ENCODE results near the gene LRRC75A. TPM values are rescaled to one million over a fixed set of nuclear protein-coding genes. Genes with fewer than 3 reads are reported as not detected.
A peak's percentile ranks its signal among the peaks of the same experiment; 100 is the strongest.
"Not testable (repeated sequence)": the region's sequence is repeated elsewhere in the genome, so short reads cannot be mapped to it uniquely, and the experiment has no call there.

Gene LRRC75A
- total RNA-seq, 1 donor from 2014 or later: 1.8 TPM

GRCh38 chr17:16406742-16407674 is 85.0 kb downstream of the LRRC75A start:
- Mint-ChIP-seq H3K27me3 (ENCODE audit: unreplicated experiment) (no peaks in the 10 kb centered on the region), H3K4me3 (ENCODE audit: unreplicated experiment) (peak overlapping the region; percentile 69), H3K27ac (ENCODE audit: unreplicated experiment) (no peak overlapping the region), H3K9me3 (ENCODE audit: unreplicated experiment) (no peaks in the 10 kb centered on the region), H3K36me3 (ENCODE audit: unreplicated experiment) (no peaks in the 10 kb centered on the region), H3K4me1 (ENCODE audit: unreplicated experiment) (peaks cover 6% of the 10 kb centered on the region)
- DNase-seq (ENCODE audit: extremely low spot score, unreplicated experiment): no peak
- TF ChIP-seq, protein P1, sequence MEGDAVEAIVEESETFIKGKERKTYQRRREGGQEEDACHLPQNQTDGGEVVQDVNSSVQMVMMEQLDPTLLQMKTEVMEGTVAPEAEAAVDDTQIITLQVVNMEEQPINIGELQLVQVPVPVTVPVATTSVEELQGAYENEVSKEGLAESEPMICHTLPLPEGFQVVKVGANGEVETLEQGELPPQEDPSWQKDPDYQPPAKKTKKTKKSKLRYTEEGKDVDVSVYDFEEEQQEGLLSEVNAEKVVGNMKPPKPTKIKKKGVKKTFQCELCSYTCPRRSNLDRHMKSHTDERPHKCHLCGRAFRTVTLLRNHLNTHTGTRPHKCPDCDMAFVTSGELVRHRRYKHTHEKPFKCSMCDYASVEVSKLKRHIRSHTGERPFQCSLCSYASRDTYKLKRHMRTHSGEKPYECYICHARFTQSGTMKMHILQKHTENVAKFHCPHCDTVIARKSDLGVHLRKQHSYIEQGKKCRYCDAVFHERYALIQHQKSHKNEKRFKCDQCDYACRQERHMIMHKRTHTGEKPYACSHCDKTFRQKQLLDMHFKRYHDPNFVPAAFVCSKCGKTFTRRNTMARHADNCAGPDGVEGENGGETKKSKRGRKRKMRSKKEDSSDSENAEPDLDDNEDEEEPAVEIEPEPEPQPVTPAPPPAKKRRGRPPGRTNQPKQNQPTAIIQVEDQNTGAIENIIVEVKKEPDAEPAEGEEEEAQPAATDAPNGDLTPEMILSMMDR (IDR thresholded peaks at IDR 0.05): no peak

DNA sequence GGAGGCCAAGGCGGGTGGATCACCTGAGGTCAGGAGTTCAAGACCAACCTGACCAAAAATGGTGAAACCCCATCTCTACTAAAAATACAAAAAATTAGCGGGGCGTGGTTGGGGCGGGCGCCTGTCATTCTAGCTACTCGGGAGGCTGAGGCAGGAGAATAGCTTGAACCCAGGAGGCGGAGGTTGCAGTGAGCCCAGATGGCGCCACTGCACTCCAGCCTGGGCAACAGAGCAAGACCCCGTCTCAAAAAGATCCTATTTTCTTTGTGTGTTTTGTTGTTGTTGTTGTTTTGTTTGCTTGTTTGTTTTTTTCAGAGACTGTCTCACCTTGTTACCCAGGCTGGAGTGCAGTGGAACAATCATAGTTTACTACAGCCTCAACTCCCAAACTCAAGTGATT is 88.1 kb downstream of the LRRC75A start:
- not testable (repeated sequence) for H3K27ac Mint-ChIP-seq (ENCODE audit: unreplicated experiment); H3K27me3 Mint-ChIP-seq (ENCODE audit: unreplicated experiment); H3K9me3 Mint-ChIP-seq (ENCODE audit: unreplicated experiment); H3K4me3 Mint-ChIP-seq (ENCODE audit: unreplicated experiment); H3K36me3 Mint-ChIP-seq (ENCODE audit: unreplicated experiment); DNase-seq (ENCODE audit: extremely low spot score, unreplicated experiment); H3K4me1 Mint-ChIP-seq (ENCODE audit: unreplicated experiment)

DNA sequence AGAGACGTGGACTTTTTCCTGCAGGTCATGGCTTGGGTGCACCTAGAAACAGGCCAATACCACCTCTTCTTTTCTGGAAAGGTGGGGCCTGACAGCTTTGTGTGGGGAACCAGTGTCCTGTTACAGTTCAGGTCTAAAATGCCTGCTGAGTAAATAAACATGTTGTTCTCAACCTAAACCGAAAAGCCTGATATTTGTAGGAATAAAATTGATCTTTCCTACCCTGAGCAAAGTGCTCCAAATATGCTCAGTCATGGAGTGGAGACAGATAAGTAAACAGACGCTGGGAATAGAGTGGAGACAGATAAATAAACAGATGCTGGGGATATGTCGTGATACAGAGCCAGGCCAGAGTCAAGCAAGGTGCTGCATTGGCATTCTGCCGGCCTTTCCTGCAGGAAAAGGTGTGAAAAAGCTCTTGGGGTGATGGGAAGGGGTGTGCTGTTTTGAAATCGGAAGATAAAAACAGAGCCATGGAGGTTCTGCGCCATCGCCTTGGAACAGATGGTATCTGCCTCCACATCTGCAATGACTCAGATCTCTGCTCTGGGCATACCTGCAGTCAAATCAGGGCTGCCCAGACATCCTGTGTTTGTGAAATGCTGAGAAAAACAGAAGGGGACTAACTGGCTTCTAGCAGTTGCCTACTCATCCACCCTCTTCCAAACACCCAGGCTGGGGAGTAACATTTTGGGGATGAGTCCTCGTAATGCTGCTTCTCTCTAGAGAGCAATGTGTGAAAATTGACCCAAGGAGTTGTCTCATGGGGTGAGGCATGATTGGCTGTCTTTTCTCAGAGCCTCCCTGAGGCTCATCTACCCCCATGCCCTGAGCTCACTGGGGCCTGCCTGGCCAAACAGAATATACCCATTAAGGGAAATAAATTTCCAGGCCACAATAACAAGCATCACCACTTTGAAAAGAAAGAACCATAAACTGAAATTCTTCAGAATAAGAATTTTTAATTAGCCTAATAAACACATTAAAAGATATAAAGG is 93.4 kb downstream of the LRRC75A start:
- H3K4me3 Mint-ChIP-seq (ENCODE audit: unreplicated experiment): no peak overlapping the region
- H3K27ac Mint-ChIP-seq (ENCODE audit: unreplicated experiment): no peak overlapping the region
- no peaks in the 10 kb centered on the region for H3K36me3 Mint-ChIP-seq (ENCODE audit: unreplicated experiment)
- no peaks in the 10 kb centered on the region for H3K27me3 Mint-ChIP-seq (ENCODE audit: unreplicated experiment)
- TF ChIP-seq, protein P1 (IDR thresholded peaks at IDR 0.05): no peak
- no peak for DNase-seq (ENCODE audit: extremely low spot score, unreplicated experiment)
- H3K4me1 Mint-ChIP-seq (ENCODE audit: unreplicated experiment): no peaks in the 10 kb centered on the region
- no peaks in the 10 kb centered on the region for H3K9me3 Mint-ChIP-seq (ENCODE audit: unreplicated experiment)

GRCh38 chr17:16396693-16397092 is 95.3 kb downstream of the LRRC75A start:
- H3K4me3 Mint-ChIP-seq (ENCODE audit: unreplicated experiment); H3K27ac Mint-ChIP-seq (ENCODE audit: unreplicated experiment); DNase-seq (ENCODE audit: extremely low spot score, unreplicated experiment); H3K36me3 Mint-ChIP-seq (ENCODE audit: unreplicated experiment); H3K27me3 Mint-ChIP-seq (ENCODE audit: unreplicated experiment); H3K9me3 Mint-ChIP-seq (ENCODE audit: unreplicated experiment); H3K4me1 Mint-ChIP-seq (ENCODE audit: unreplicated experiment): not testable (repeated sequence)

DNA sequence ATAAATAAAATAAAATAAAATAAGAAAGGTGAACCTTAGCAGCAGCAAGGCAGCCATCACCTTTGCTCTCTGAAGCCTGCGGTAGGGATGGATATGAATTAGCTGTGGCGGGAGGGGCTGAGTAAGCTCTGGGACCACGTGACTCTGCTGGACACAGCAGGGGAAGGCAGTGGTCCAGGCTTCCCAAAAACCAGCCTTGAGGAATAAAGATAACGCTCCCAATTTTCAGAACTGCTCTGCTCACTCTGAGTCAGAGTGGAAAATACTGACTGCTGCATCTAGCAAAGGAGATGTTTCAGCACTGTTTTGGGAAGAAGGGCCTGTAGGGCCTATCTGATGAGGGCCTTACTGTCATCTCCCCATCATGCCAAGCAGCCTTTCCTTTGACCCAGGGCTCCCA is 96.1 kb downstream of the LRRC75A start:
- H3K4me3 Mint-ChIP-seq (ENCODE audit: unreplicated experiment); H3K27ac Mint-ChIP-seq (ENCODE audit: unreplicated experiment); H3K36me3 Mint-ChIP-seq (ENCODE audit: unreplicated experiment); H3K9me3 Mint-ChIP-seq (ENCODE audit: unreplicated experiment); H3K4me1 Mint-ChIP-seq (ENCODE audit: unreplicated experiment); DNase-seq (ENCODE audit: extremely low spot score, unreplicated experiment); H3K27me3 Mint-ChIP-seq (ENCODE audit: unreplicated experiment): not testable (repeated sequence)

GRCh38 chr17:16392491-16392890 is 99.5 kb downstream of the LRRC75A start:
- H3K36me3 Mint-ChIP-seq (ENCODE audit: unreplicated experiment); H3K27me3 Mint-ChIP-seq (ENCODE audit: unreplicated experiment); H3K4me3 Mint-ChIP-seq (ENCODE audit: unreplicated experiment): not testable (repeated sequence)

More at GRCh38 chr17:16392491-16392890, 99.5 kb downstream of the LRRC75A start:
- H3K4me1 Mint-ChIP-seq (ENCODE audit: unreplicated experiment); DNase-seq (ENCODE audit: extremely low spot score, unreplicated experiment); H3K9me3 Mint-ChIP-seq (ENCODE audit: unreplicated experiment); H3K27ac Mint-ChIP-seq (ENCODE audit: unreplicated experiment): not testable (repeated sequence)

Other genes with a start within 250 kb of the LRRC75A start
- 11.3 and 13.2 TPM in 2 replicates for gene CENPV, start 138.7 kb downstream of the LRRC75A start, total RNA-seq
- 1,191 and 1,207 TPM in 2 replicates for gene UBB, start 111.1 kb downstream of the LRRC75A start, total RNA-seq
- gene TRPV2, start 76.6 kb downstream of the LRRC75A start, total RNA-seq: 1.3 and 1.9 TPM in 2 replicates
- gene ZNF287, start 77.0 kb upstream of the LRRC75A start, total RNA-seq: 10.9 and 11.8 TPM in 2 replicates
- 8.1 and 11.7 TPM in 2 replicates for gene ZNF624, start 161.7 kb upstream of the LRRC75A start, total RNA-seq
- 0.05 and 0.16 TPM in 2 replicates for gene CCDC144A, start 198.0 kb upstream of the LRRC75A start, total RNA-seq